Cerebellar nuclear complex (tissue), 1 donor: ENCODE results near the gene CCNO.

Experiments
- DNase-seq, 2 experiments: peaks; one replicate each; lab custom pipeline; 2025; lab: John Stamatoyannopoulos, UW

CCNO gene, protein sequence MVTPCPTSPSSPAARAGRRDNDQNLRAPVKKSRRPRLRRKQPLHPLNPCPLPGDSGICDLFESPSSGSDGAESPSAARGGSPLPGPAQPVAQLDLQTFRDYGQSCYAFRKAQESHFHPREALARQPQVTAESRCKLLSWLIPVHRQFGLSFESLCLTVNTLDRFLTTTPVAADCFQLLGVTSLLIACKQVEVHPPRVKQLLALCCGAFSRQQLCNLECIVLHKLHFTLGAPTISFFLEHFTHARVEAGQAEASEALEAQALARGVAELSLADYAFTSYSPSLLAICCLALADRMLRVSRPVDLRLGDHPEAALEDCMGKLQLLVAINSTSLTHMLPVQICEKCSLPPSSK

DNA sequence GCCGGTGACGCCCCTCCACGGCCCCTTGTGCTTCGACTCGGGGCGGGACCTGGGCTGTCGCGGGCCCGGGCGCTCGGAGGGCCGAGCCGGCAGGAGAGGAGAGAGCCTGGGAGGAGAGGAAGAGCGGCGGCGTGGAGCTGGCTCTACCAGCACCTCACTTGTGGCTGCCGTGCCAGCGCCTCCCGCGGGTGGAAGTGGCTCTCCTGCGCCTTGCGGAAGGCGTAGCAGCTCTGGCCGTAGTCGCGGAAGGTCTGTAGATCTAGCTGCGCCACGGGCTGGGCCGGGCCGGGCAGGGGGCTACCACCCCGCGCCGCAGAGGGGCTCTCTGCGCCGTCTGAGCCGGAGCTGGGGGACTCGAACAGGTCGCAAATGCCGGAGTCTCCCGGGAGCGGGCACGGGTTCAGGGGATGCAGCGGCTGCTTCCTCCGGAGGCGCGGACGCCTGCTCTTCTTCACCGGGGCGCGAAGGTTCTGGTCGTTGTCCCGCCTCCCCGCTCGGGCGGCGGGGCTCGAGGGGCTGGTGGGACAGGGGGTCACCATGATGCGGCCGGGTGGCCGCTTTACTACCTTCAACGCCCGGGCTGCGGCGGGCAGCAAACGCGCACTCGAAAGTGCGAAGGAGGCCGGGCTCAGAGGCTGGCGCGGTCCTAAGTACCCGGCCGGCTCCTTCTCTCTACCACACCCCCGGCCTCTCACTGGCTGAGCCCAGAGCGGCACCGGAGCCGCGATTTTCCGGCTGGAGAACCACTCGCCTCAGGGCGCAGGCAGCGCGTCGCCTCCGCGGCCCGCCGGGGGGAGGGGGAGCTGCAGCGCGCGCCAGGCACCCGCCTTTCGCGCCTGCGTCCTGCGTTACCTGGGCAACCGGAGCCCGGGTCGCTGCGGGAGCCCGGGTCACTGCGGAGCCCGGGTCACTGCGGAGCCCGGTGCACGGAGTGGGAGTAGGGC, at the start of gene CCNO:
Gene CCNO, minus strand, starts transcription at position 624 of the 944 bp plus-strand sequence. Its CDS starts 85 bp downstream, at position 539.
- peak in 1 of 2 experiments; percentile 4 for DNase-seq

DNA sequence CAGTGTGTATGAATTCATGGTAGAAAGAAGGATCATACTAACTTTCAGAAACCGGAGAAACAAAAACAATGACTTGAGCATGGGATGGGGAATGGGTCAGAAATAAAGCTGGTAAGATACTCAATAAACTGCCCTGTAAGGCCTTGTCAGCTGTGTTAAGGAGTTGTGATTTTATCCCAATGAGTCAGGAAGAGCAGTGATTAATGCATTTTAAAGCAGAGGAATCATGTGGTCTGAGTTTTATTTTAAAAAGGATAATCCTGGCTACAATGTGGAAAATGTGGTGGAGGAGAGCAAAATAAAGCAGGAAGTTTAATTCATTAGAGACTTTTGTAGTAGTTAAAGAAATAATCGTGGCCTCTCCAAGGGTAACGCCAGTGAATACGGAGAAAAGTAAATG, 45.4 kb upstream of the CCNO start:
- no peak for DNase-seq

DNA sequence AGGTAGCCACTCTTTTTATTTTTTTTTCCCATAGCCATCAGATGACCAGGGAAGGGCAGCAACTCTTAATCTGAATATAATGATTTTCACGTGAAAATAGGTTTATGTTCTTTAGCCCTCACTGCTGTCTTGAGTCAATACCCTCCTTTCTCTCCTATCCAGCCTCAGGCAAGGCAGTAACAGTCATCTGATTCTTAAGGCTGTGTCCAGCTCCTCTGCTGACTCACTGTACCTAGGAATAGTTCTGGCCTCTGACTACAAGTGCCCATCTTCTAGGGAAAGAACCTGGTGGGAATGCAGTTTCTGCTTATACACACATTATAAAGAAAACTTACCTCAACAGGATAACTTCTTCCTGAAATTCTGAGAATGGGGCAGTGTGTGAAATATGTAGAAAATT, 43.4 kb upstream of the CCNO start:
- DNase-seq, result no peak

DNA sequence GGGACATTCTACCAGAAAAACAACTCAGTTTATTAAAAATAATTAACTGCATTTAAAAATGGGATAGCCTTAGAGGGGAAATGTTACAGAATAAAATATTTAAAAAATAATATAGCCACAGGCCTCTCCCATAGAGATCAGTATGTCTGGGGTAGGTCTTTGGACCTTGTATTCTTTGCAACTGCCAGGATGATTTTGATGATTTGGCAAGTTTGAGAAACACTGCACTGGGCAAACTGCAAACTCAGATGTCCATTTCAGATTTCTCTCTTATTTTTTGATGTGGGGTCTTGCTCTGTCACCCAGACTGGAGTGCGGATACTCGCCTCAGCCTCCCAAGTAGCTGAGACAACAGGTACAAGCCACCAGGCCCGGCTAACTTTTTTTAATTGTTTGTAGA, 24.9 kb upstream of the CCNO start:
- no peak for DNase-seq

DNA sequence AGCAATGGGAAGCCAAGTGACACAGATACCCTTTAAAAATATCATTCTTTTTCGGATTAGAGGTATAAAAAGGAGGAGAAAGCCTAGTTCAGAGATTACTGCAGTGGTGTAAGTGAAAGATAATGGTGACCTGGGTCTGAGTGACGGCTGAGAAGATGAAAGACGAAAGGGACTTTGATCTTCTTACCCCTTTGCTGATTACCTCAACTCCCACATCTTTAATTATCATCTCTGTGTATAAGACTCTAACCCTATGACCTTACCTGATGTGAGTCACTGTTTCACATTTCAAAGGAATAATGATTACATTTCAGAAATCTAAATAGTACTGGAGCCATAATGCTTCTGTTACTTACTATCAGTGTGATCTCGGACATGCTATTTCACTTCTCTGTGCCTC, 21.4 kb upstream of the CCNO start:
- DNase-seq, result no peak

DNA sequence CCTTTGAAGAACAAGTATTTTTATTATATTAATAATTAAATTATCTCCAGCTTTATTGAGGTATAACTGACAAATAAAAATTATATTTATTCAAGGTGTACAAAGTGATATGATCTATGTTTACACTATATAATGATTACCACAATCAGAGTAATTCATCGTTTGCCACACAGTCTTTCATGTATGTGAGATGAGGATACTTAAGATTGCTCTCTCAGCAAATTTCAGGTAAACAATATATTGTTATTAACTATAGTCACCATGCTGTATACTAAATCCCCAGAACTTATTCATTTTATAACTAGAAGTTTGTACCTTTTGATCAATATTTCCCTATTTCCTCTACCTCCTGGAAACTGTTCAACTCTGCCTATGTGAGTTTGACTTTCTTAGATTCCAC, 16.7 kb upstream of the CCNO start:
- no peak for DNase-seq

DNA sequence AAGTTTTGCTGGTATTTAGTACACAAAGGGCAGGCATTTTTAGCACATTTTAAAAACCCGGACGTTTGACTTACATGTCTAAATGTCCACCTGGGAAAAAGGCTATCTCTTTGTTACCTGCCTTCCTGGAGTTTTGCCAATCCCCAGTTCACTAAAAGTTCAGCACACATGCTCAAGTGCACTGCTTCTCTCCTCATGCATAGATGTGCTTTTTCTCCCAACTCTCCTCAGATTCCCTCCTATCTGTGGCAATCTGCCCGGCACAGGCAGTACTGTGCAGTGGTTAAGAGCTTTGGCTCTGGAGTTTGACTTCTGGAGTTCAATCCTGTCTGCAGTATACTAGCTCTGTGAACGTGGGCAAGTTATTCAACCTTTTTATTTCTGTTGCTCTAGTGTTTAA, 8.3 kb upstream of the CCNO start:
- DNase-seq, result no peak

DNA sequence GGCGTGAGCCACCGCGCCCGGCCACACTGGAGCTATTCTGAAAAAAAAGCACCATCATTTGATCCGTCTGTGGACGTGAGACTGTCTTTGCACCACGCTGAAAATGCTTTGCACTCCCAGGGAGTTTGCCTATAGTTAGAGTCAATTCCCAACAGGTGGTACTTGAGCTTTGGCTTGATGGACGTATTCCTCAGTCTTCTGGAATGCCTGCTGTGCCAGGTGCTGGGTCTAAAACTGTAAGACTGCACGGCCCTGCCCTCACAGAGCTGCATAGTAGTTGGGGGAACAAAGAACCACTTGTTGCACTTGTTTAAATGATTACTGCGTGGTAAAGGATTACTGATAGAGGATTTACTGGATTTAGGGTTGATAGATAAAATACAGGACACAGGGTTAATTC, 3.4 kb upstream of the CCNO start:
- DNase-seq, result no peak

DNA sequence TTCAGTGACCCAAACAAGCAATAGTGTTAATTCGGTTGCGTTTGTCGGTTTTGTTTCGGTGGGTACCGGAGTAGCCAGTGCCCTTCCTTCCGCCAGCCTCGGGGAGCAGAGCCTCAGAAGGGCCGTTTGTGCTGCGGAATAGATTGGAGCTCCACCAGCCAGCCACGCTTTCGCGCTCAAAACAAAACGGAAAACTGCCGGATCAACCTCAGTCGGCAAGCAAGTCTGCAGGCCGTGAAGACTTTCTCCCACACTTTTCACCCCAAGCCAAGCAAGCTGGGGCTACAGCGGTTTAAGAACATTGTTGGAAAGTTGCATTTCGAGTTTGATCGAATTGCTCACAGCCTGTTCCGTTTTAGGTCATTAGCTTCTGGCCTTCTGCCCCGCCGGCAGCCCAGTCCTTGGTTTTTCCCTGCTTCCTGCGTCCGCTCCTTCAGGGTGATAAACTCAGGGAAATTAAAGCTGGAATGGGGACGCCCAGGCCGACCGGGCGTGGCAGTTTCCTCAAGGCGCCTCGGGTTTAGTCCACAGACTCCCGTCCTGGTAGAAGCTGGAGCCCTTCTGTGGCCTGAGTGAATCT, 803 bp upstream of the CCNO start:
- no peak for DNase-seq

DNA sequence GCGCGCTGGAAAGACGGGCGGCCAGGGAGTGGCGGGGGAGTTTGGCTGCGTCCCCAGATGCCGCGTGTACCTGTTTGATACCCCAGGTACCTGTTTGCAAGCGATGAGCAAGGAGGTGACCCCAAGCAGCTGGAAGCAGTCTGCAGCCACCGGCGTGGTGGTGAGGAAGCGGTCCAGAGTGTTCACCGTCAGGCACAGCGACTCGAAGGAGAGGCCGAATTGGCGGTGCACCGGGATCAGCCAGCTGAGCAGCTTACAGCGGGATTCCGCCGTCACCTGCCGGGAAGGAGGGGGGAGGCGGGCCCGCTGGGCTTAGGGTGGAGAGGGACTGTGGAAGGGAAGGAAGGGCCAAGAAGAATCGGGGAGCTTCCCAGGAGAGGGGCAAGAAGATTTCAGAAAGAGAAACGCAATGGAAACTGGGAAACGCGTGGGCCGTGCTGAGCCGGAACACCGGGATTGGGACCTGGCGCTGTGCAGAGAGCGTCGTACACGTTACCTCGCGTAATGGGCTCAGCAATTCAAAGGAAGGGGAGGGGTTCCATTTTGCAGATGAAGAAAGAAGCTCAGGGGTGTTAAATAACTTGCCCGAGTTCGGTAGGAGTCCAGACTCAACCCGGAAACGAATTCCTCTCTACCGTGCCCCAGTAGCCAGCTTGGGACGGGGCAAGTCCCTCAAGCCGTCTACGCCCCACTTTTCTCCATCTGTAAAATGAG, 980 bp downstream of the CCNO start:
- no peak for DNase-seq

DNA sequence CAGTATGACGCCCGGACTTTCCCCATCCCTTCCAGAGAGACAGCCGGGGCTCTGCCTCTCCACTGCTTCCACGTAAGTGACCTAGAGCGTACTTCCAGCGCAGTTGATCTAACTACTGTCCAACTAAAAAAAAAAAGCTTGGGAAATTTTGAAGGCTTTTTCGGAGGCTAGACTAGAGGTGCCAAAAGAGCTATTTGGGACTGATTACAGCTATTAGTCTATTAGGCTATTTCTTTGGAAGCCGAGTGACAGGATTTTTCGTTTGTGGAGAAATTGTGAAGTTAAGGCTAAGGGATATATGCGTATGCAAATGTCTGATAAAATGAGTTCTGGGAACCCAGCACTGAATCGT, 1.5 kb downstream of the CCNO start:
- no peak for DNase-seq

DNA sequence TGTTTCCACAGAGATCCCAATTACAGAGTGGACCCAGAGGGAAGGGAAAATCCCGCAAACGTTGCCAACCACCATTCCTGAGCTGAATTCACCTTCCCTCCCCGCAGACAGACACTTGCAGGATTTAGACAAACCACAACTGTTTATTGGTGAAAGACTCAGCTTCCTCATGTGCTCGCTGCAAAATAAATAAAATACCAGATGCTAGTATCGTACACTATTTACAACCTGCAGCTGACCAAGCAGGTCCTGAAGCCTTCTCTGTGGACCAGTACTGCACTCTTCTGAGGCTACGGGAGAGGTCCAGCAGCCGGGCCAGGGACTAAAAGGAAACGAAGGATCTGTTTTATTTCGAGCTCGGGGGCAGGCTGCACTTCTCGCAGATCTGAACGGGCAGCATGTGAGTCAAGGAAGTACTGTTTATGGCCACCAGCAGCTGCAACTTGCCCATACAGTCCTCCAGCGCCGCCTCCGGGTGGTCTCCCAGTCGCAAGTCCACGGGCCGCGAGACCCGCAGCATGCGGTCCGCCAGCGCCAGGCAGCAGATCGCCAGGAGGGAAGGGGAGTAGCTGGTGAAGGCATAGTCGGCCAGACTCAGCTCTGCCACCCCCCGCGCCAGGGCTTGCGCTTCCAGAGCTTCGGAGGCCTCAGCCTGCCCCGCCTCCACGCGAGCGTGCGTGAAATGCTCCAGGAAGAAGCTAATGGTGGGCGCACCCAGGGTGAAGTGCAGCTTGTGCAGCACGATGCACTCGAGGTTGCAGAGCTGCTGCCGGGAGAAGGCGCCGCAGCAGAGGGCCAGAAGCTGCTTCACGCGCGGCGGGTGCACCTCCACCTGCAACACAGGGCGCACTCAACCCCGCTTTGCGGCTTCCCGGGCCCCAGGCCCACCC, 2.1 kb downstream of the CCNO start:
- no peak for DNase-seq

DNA sequence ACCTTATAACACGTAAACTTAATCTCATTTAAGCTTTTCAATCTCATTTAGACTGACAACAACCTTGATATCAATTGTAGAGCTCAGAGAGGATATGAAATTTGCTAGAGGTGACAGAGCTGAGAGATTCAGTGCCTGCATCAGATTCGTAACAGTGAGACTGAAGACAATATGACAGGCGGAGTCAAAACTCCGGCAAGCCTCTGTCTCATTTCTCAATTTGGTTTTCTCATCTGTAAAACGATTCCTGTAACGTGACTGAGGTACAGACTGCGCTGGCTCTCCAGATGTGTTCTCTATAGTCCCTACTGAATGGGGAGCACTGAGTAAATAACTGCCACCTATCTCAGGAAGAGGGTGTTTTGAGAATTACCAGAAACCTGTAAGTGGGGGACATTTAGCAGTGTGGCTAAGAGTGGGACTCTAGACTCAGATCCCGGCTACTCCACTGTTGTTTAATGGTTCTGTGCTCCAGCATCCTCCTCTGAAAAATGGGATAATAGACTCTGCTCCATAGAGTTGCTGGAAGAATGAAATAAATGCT, 3.2 kb downstream of the CCNO start:
- DNase-seq, result no peak

DNA sequence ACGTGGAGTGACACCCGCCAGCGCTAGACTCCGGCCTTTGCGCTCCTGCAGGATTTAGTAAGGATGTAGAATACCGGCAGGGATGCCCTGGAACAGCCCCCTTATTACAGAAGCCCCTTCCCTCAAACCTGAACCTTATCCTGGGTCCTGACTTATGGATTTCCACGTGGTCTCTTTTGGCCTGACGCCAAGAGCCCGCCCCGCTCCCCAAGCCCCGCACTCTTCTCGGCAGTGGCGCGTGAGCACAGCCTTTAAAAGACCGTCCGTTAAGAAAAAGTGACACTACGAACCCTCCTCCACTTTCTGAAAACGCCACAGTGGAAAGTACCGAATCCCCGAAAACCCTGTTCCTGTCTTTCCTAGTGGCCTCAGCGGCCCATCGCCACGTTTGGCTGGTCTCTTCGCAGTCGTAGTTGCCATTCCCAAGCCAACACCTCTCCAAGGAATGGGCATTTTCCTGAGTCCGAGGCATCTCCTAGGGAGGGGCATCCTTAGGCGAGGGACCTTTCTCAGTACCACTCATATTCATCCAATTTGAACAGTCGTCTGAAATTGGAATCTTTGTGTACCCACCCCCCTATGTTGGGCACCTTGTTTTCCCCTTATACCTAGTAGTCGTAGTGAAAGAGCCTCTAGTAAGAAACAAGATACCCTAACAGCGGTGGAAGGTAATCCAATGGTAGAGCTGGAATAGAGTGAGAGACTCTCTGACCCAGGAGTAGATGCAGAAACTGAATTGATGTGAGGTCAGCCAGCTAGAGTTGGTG, 5.6 kb downstream of the CCNO start:
- no peak for DNase-seq

DNA sequence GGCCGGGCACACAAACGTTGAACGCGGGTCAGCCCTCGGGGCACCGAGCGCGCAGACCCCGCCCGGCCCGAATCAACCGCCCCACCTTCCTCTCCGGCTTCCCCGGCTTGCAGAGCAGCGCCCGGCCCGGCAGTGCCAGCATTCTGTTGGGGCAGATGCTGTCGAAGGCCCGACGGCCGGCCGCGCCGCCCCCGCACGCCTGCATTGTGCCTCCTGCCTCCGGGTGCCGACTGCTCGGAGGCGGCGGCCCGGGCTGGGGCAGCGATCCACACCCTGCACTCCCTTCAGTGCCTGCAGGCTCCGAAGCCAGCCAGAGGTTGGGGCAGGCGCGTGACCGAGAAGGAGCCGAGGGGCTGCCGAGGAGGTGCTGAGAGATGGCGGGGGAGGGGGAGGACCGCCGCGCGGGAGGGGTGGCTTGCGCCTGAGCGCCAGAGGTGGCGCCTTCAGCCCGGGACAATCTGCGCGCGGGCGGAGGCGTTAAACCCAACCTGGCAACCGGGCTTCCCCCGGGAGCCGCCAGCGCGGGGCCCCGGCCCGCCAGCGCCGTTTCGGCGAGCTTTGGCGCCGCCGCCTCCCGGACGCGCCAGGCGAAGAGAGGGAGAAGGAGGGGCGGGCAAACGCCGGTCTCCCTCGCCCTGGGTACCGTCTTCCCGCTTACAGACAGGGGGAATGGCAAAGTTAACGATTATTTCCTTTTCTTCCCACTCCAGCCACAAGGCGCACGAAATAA, 6.3 kb downstream of the CCNO start, which contains the start of gene MCIDAS:
Gene MCIDAS, minus strand, starts transcription at position 382 of the 730 bp plus-strand sequence. Its CDS starts 177 bp downstream, at position 205.
- DNase-seq, result no peak

DNA sequence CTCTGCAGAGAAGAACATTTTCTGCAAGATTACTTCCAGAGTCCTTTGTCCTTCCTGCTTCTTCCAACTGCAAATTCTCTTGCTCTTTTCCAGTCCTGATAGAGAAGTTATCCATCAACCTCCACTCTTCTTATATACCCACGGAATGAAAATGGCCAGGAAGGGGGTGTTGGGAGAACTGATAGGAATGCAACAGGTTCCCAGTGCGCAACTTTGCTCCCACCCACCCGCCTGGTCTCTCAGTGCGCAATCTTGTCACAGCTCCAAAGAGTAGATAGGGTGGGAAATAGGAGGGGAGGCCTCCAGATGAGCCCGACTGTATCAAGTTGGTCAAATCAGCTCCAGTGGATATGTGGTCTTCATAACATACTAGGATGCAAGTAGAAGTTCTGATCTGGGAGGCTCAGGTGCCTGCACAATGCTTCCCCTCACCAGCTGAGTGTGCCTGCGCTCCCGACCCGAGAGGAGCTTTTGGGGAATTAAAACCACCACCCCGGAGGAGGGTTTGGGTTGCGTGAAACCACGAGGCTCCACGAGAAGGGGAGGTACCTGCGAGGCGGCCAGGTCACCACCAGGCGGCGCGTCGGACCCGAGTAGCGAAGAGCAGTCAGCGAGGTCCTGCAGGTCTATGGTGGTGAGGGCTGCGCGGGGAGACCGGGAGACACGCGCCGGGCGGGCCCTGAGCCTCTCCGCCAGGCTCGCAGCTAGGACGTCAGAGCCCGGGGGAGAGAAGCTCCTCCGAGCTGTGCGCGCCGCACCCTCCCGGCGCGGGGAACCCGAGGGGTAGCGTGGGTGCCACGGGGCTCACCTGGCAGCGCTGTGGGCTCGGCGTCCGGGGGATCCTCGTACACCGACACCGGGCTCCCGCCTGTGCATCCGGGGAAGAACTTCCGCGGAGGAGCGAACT, 7.1 kb downstream of the CCNO start:
- DNase-seq, result no peak

DNA sequence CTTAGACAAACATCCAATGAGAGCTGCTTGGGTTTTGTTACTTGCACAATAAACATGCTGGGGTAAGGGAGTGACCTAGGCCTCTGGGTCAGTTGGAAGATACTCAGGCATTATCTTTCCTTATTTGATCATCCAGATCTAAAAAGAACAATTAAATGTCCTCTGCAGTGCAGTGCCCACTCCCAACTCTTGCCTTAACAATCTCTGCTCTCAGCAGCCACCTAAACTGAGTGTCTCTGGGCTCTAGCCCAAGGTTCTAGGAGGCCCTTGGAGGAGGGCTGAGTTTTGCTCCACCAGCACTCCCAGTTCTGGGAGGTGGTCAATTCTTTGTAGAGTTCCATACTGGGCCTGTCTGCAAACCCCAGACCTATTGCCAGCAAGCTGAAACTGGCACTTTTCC, 8.1 kb downstream of the CCNO start:
- DNase-seq, result no peak

DNA sequence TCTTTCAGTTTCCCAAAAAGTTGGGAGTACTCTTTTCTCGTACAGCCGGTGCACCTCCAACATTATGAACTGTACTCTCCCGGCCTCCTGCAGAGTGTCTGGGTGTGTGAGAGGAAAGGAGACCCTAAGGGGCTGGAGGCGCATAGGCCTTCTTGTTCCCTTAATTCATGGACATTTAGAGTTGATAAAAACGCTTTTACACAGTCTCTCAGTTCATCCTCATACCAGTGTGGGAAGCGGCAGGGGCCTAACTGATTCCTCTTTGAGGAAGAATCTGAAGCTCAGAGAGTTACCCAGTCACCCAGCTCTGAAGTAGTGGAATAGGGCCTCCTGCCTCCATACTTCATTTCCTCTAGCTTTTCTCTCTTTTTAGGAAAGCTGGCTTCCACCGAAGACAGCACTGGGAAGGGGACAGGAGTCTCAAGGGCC, 9.6 kb downstream of the CCNO start:
- no peak for DNase-seq
